NCI-H82 treated with DMSO at 0.1 percent for 48 hours (cell line): Measurements from ENCODE around the gene TMEM17.

ENCODE experiments used
- DNase-seq: peaks from one replicate; lab custom pipeline; 2025; ENCODE audit not compliant: unreplicated experiment; lab: John Stamatoyannopoulos, UW

The TMEM17 gene

GRCh38 chr2:62512384-62512783 is 6.4 kb upstream of the TMEM17 start:
- no peak for DNase-seq

DNA sequence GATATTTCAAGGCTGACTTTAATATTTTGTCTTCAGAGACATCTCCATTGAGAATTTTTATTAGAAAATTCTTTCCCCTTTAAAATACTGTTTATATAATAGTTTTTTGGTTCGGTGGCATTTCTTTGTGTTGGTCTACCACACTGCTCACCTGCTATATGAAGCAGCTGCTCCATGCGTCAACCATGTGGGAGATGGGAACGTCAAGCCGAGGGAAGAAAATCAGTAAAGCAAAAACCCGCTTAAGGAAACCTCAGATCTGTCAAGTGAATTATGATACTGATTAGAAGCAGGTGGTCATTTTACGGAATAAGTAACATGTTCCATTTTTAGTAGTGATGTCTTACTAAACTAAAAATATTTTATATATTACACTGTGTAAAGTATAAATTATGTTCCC is 5.6 kb upstream of the TMEM17 start:
- no peak for DNase-seq

DNA sequence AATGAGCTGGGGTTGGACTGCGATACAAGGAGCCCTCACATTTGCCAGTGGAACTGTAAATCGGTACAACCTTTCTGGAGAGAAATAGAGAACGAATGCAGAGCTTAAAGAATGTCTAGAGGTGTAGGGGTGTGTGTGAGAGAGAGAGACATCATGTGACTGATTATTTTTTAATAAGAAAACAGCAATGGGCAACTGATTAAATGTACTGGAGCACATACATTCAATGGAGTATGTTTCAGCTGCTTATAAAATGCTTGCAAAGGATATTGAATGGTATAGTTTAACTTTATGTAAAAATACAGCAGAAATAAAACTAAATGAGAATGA is 391 bp upstream of the TMEM17 start:
- DNase-seq: no peak

GRCh38 chr2:62505109-62505749 is 766 bp downstream of the TMEM17 start:
- DNase-seq: peak; percentile 12

DNA sequence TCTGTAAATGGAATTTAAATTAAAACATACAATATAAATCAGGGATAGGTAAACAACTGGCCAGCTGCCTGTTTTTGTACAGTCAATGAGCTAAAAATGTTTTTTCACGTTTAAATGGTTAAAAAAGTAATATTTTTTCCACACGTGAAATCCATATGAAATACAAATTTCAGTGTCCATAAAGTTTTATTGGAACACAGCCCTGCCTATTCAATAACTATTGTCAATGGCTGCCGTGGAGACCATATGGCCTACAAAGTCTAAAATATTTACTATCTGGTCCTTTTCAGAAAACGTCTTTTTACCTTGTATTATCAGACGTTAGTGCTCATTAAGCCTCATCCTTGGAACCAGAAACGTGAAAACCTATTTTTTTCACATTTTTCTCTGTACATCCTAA is 1.3 kb downstream of the TMEM17 start:
- no peak for DNase-seq

DNA sequence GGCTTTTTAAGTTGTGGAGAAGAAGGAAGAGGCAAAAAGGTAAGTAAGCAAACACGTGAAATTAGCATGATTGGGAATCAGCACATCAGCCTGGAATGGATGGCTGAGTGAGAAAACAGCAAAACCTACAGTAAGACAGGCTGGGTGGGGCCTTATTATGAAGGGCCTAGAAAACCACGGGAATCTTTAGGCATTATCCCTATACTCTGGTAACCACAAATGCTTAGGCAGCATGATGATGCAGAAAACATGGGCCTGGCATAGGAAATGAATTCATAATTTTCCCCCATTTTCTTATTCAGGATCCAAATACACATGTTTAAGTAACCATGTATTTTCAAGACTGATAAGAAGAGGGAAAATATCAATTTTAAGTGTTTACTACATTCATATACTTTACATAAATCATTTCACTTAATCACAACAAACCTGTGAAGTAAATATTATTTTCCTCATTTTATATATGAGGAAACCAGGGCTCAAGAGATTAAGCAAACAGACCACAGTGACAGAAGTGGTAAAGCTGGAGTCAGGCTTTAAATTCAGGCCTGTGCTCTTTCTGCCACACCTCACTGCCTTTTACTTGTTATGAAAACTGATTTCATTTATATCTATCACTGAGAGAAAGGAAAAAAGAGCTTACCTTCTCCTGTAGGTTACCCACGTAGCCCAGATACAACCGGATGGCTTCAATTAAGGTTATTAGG is 4.0 kb downstream of the TMEM17 start:
- no peak for DNase-seq

GRCh38 chr2:62501069-62501468 is 4.9 kb downstream of the TMEM17 start:
- no peak for DNase-seq

GRCh38 chr2:62499430-62500060 is 6.5 kb downstream of the TMEM17 start:
- DNase-seq: no peak

- no peak for DNase-seq
These were observed 7.3 kb downstream of the TMEM17 start for GRCh38 chr2:62498739-62499138.

- DNase-seq: no peak
These were observed 10.2 kb downstream of the TMEM17 start for GRCh38 chr2:62495761-62496160.

DNA sequence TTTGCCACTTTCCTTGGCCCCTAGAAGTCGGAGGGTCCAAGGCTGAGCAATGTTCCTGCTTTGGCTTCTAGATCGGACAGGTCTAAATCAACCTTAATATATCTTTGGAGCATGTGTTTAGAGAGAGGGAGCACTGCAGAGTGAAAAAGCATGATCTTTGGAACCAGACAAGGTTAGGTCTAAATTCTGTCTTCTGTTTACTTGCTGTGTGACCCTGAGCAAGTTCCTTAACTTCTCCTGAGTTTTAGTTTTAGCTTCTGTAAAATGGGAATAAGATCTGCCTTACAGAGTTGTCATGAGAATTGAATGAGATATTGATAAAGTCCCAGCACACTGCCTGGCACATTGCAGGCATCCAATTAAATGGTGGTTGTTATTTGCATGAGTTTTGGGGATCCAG is 13.9 kb downstream of the TMEM17 start:
- no peak for DNase-seq

- no peak for DNase-seq
These were observed 16.3 kb downstream of the TMEM17 start for GRCh38 chr2:62489702-62490101.

GRCh38 chr2:62489162-62489561 is 16.8 kb downstream of the TMEM17 start:
- no peak for DNase-seq

DNA sequence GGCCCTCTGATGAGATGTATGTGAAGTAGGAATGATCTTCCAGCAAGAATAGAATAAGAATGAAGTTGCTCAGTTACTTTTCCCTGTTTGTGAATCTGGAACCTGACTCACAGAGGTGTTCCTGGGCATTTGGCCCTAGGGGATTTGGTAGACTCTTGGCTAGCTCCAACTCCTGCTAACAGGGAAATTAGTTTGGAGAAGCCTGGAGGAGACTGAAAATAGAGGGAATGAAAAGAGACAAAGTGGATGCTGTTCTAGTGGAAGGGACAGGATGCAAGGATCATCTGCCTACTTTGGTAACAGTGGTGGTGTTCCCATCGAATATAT is 19.6 kb downstream of the TMEM17 start:
- DNase-seq: no peak

- no peak for DNase-seq
These were observed 20.1 kb downstream of the TMEM17 start for GRCh38 chr2:62485761-62486438.

GRCh38 chr2:62482558-62483352 is 23.2 kb downstream of the TMEM17 start:
- DNase-seq: no peak

DNA sequence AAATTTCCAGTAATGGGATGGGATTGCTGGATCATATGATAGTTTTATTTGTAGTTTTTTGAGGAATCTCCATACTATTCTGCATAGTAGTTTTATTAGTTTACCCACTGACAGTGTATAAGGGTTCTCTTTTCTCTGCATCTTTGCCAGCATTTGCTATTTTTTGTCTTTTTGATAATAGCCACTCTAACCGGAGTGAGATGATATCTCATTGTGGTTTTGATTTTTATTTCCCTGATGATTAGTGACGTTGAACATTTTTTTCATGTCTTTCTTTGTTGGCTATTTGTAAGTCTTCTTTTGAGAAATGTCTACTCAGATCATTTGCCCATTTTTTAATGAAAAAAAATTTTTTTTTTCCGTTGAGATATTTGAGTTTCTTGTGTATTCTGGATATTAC is 26.1 kb downstream of the TMEM17 start:
- DNase-seq: no peak

GRCh38 chr2:62478093-62478580 is 27.9 kb downstream of the TMEM17 start:
- no peak for DNase-seq

- DNase-seq: no peak
These were observed 28.4 kb downstream of the TMEM17 start for GRCh38 chr2:62477573-62477972.

GRCh38 chr2:62475172-62476011 is 30.6 kb downstream of the TMEM17 start:
- no peak for DNase-seq
